Colonic mucosa (tissue), 4 donors: ENCODE measurements around the gene ADAMTS2. TPM values are rescaled to one million over a fixed set of nuclear protein-coding genes. Genes with fewer than 3 reads are reported as not detected.
"Not testable (repeated sequence)": the region's sequence is repeated elsewhere in the genome, so short reads cannot be mapped to it uniquely, and the experiment has no call there.

Experiments
- DNase-seq: peaks from one replicate; pipeline ENCODE4 v3.0.0-alpha.2; 2020
- H3K27ac ChIP-seq: fragments of 200-600 bp; one replicate; pipeline ENCODE4 v1.8.0; 2021
- H3K27me3 ChIP-seq: fragments of 200-600 bp; one replicate; pipeline ENCODE4 v1.8.0; 2021
- H3K36me3 ChIP-seq: fragments of 200-600 bp; one replicate; pipeline ENCODE4 v1.8.0; 2021
- H3K4me1 ChIP-seq: fragments of 200-600 bp; one replicate; pipeline ENCODE4 v1.8.0; 2021; ENCODE audit warnings: mild to moderate bottlenecking
- H3K4me3 ChIP-seq: fragments of 200-600 bp; one replicate; pipeline ENCODE4 v1.8.0; 2021
- H3K9ac ChIP-seq, 2 donors: one replicate each; pipeline ENCODE4 v1.7.0; 2013; ENCODE audit warnings: control low read depth in 2 of 2, low read depth in 2 of 2, low read length in 2 of 2
- H3K9me3 ChIP-seq: fragments of 200-600 bp; one replicate; pipeline ENCODE4 v1.8.0; 2021
- intact Hi-C: fragments of 100-400 bp; cut with DNase I; formaldehyde crosslinking; loops from one replicate; pipeline ENCODE4 v1.14.1; 2022
- total RNA-seq, 2 donors: library from RNA; stranded (reverse); fragmentation: NEBNext Ultra II Directional in 1 of 2; extraction: Animal tissue kit (Norgen Biotek cat#: 25700) in 1 of 2; gene quantifications; one replicate each; pipeline ENCODE4 v1.2.1, GENCODE V29; 2021
- TF ChIP-seq, protein P1 (sequence below): fragments of 200-600 bp; IDR thresholded peaks from one replicate; pipeline ENCODE4 v1.8.0; 2022; ENCODE audit warnings: antibody characterized with exemption, mild to moderate bottlenecking
- donor health status: healthy.
- donor health status: DM: no; HTN: no; CAD: no.
- donor health status: DM: no; HTN: no; CAD: no.

Gene ADAMTS2
- total RNA-seq, 2 donors from 2014 or later: 2.9 to 4.0 TPM

DNA sequence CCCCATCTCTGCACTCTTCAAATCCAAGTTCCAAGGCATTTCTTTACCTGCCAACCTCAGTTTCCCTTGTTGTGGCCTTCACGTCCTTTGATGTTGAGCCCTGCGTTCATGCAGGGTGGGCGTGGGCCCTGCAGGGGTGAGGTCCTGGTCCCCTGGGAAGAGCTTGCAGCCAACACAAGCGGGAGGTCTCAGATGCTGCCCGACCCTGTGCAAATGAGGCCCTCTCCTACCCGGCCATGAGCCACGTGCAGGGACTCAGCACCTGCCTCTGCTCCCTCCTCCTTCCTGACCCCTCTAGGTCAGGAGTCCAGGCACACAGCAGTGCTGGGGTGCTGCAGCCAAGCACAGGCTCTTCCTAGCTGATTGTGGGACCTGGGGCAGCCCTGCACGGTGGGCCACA, 124.5 kb downstream of the ADAMTS2 start:
- Histone ChIP-seq H3K4me1 (no peaks in the 10 kb centered on the region), H3K27ac (no peak overlapping the region), H3K9ac (no peak overlapping the region), H3K9me3 (no peaks in the 10 kb centered on the region), H3K4me3 (no peak overlapping the region), H3K36me3 (no peaks in the 10 kb centered on the region), H3K27me3 (no peaks in the 10 kb centered on the region)
- intact Hi-C loops: no loop called here
- TF ChIP-seq, protein P1, sequence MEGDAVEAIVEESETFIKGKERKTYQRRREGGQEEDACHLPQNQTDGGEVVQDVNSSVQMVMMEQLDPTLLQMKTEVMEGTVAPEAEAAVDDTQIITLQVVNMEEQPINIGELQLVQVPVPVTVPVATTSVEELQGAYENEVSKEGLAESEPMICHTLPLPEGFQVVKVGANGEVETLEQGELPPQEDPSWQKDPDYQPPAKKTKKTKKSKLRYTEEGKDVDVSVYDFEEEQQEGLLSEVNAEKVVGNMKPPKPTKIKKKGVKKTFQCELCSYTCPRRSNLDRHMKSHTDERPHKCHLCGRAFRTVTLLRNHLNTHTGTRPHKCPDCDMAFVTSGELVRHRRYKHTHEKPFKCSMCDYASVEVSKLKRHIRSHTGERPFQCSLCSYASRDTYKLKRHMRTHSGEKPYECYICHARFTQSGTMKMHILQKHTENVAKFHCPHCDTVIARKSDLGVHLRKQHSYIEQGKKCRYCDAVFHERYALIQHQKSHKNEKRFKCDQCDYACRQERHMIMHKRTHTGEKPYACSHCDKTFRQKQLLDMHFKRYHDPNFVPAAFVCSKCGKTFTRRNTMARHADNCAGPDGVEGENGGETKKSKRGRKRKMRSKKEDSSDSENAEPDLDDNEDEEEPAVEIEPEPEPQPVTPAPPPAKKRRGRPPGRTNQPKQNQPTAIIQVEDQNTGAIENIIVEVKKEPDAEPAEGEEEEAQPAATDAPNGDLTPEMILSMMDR: no peak
- no peak for DNase-seq

- no peak for DNase-seq
- intact Hi-C loops: no loop called here
- H3K9me3 ChIP-seq: no peaks in the 10 kb centered on the region
- no peaks in the 10 kb centered on the region for H3K27me3 ChIP-seq
- no peaks in the 10 kb centered on the region for H3K4me1 ChIP-seq
- no peaks in the 10 kb centered on the region for H3K36me3 ChIP-seq
- TF ChIP-seq, protein P1: no peak
- H3K27ac ChIP-seq: no peak overlapping the region
- no peak overlapping the region for H3K9ac ChIP-seq
- H3K4me3 ChIP-seq: no peak overlapping the region
These were observed 125.3 kb downstream of the ADAMTS2 start for GRCh38 chr5:179219661-179220620.

- Histone ChIP-seq H3K27me3 (no peaks in the 10 kb centered on the region), H3K9ac (no peak overlapping the region)
These were observed 126.3 kb downstream of the ADAMTS2 start for GRCh38 chr5:179218943-179219330.

DNA sequence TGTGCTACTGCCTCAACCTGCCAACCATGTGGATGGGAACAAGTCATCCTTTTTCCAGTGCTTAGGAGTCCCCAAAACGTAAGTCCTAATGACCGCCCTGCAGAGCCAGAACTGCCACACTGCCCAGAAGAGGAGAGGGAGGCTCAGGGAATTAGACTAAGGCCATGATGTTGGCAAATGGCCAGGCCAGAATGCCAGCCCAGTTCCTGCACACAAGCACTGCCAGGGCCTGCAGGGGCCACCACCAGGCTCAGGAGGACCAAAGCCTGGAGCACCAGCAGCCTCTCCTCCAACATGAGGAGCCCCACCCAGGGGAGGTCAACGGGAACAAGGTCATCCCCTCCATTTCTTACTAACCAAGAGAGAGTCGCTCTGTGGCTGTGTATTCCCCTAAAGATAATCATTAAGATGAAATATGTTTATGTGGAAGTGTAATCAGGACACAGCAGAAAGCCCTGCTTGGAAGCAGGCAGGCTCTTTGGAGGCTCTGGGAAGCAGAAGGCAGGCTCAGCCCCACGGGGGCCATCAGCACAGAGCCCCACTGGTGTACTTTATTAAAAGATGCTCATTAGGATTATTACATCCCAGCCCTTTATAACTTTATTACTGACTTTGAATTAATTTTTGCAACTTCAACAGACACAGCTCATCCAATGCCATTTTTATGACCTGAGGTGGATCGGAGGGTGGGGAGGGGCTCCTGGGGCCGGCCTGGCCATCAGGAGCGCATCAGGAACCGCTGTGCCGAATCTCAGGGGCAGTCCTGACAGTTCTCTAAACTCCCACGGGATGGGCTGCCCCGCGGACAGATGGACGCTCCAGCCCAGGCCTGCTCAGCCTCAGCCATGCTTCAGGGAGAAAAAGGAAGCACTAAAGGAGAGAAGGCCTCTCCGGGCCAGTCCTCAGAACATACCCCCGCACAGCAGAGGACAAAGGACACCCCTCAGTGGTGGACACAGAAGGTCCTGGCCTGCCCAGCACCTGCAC, 127.0 kb downstream of the ADAMTS2 start:
- Histone ChIP-seq H3K9me3 (no peaks in the 10 kb centered on the region), H3K27me3 (no peaks in the 10 kb centered on the region), H3K9ac (no peak overlapping the region), H3K27ac (no peak overlapping the region), H3K4me3 (no peak overlapping the region), H3K4me1 (no peaks in the 10 kb centered on the region), H3K36me3 (no peaks in the 10 kb centered on the region)
- TF ChIP-seq, protein P1: no peak
- DNase-seq: no peak
- intact Hi-C loops: no loop called here

More at GRCh38 chr5:179218943-179219330, 126.3 kb downstream of the ADAMTS2 start:
- DNase-seq: no peak
- Histone ChIP-seq H3K9me3 (no peaks in the 10 kb centered on the region), H3K36me3 (no peaks in the 10 kb centered on the region), H3K27ac (no peak overlapping the region), H3K4me1 (no peaks in the 10 kb centered on the region), H3K4me3 (no peak overlapping the region)
- TF ChIP-seq, protein P1: no peak
- intact Hi-C loops: no loop called here

- no peaks in the 10 kb centered on the region for H3K36me3 ChIP-seq
These were observed 127.9 kb downstream of the ADAMTS2 start for GRCh38 chr5:179217356-179217755.

GRCh38 chr5:179216381-179216780, 128.9 kb downstream of the ADAMTS2 start:
- H3K36me3 ChIP-seq, H3K4me3 ChIP-seq, DNase-seq, H3K9ac ChIP-seq, H3K4me1 ChIP-seq, H3K9me3 ChIP-seq, intact Hi-C loops, H3K27me3 ChIP-seq, H3K27ac ChIP-seq: not testable (repeated sequence)

More at GRCh38 chr5:179217356-179217755, 127.9 kb downstream of the ADAMTS2 start:
- H3K4me3 ChIP-seq: no peak overlapping the region
- intact Hi-C loops: no loop called here
- no peak overlapping the region for H3K9ac ChIP-seq
- TF ChIP-seq, protein P1: no peak
- H3K27ac ChIP-seq: no peak overlapping the region
- H3K4me1 ChIP-seq: no peaks in the 10 kb centered on the region
- H3K9me3 ChIP-seq: no peaks in the 10 kb centered on the region
- no peaks in the 10 kb centered on the region for H3K27me3 ChIP-seq
- DNase-seq: no peak
